Endothelial cell of umbilical vein (primary cell): ENCODE results near the gene MAP3K4. TPM values are rescaled to one million over a fixed set of nuclear protein-coding genes. Genes with fewer than 3 reads are reported as not detected.

ENCODE experiments used
- BruUV-seq: library from RNA; stranded (reverse); fragments of 400-500 nt; replicated peaks from 2 replicates; lab custom pipeline; 2021; lab: Mats Ljungman, UMichigan
- CTCF ChIA-PET: fragments of 300-600, 350-600 bp; sonication (Branson Sonifier 250); formaldehyde crosslinking; loops from one replicate; lab custom pipeline; 2021; ENCODE audit warnings: antibody characterized with exemption, inconsistent platforms; lab: Charles Lee
- POLR2A ChIA-PET: fragments of 300-600, 350-600 bp; sonication (Branson Sonifier 250); formaldehyde crosslinking; loops from one replicate; lab custom pipeline; 2021; ENCODE audit warnings: antibody characterized with exemption, inconsistent platforms; lab: Charles Lee
- DNase-seq: peaks from one replicate; pipeline ENCODE4 v3.0.0-alpha.2; 2011; ENCODE audit warnings: low read depth, low spot score
- FAIRE-seq: peaks from 2 replicates; lab custom pipeline; 2011; peaks lifted over from hg19 to GRCh38; lab: Jason Lieb, UNC
- H2AFZ ChIP-seq: 2 replicates; pipeline ENCODE4 v1.6.0; 2012; ENCODE audit warnings: low read depth, low read length, control low read depth, inconsistent platforms
- H3K27ac ChIP-seq: 2 replicates; pipeline ENCODE4 v1.5.1; 2011; ENCODE audit warnings: low read depth, mild to moderate bottlenecking, control low read depth, low read length, moderate library complexity; ENCODE audit not compliant: insufficient read depth
- H3K27me3 ChIP-seq, 2 experiments: 2 replicates each; pipeline versions ENCODE4 v1.6.0 to v1.6.1; 2011; ENCODE audit warnings: low read length in 2 of 2, mixed read lengths in 1 of 2; ENCODE audit not compliant: control insufficient read depth in 2 of 2, insufficient read depth in 2 of 2
- H3K36me3 ChIP-seq, 2 experiments: 2 replicates in 1 of 2; 3 replicates in 1 of 2; pipeline ENCODE4 v1.5.1; 2011; ENCODE audit warnings: low read length in 2 of 2, mild to moderate bottlenecking in 1 of 2, moderate library complexity in 1 of 2; ENCODE audit not compliant: control insufficient read depth in 2 of 2, insufficient read depth in 2 of 2; ENCODE audit errors: extremely low read depth in 1 of 2
- H3K4me1 ChIP-seq: 3 replicates; pipeline ENCODE4 v1.5.1; 2011; ENCODE audit warnings: mild to moderate bottlenecking, low read length; ENCODE audit not compliant: control insufficient read depth, insufficient read depth; ENCODE audit errors: extremely low read depth
- H3K4me2 ChIP-seq: 2 replicates; pipeline ENCODE4 v1.6.1; 2011; ENCODE audit warnings: low read length, control low read depth, mixed read lengths; ENCODE audit not compliant: insufficient read depth
- H3K4me3 ChIP-seq, 3 experiments: fragments of 200-600 bp in 1 of 3; sonication (generic), shearing (Covaris generic) in 1 of 3; replicated peaks in 1 of 3; 2 replicates each; pipeline ENCODE4 v1.5.1; 2011 to 2016; ENCODE audit warnings: control low read depth in 3 of 3, low read length in 3 of 3, mild to moderate bottlenecking in 2 of 3, inconsistent platforms in 1 of 3, low read depth in 1 of 3, moderate library complexity in 1 of 3; ENCODE audit not compliant: insufficient read depth in 1 of 3
- H3K79me2 ChIP-seq: 2 replicates; pipeline ENCODE4 v1.6.0; 2012; ENCODE audit warnings: low read length, inconsistent platforms; ENCODE audit not compliant: control insufficient read depth, insufficient read depth
- H3K9ac ChIP-seq: replicated peaks from 2 replicates; pipeline ENCODE3; 2011; ENCODE audit warnings: low read length, control low read depth; ENCODE audit not compliant: insufficient read depth; ENCODE audit errors: extremely low read depth
- H3K9me1 ChIP-seq: replicated peaks from 3 replicates; pipeline ENCODE4 v1.6.0; 2011; ENCODE audit warnings: mild to moderate bottlenecking, low read length; ENCODE audit not compliant: control insufficient read depth, insufficient read depth; ENCODE audit errors: extremely low read depth
- H3K9me3 ChIP-seq: replicated peaks from 2 replicates; pipeline ENCODE4 v1.5.1; 2012; ENCODE audit warnings: low read length, inconsistent platforms; ENCODE audit not compliant: control insufficient read depth, insufficient read depth
- H4K20me1 ChIP-seq: replicated peaks from 2 replicates; pipeline ENCODE3; 2011; ENCODE audit warnings: mild to moderate bottlenecking, low read length; ENCODE audit not compliant: control insufficient read depth, insufficient read depth; ENCODE audit errors: extremely low read depth
- CTCF ChIP-seq, 2 donors: IDR thresholded peaks; 1 replicate in 1 of 2; 2 replicates in 1 of 2; pipeline ENCODE4 v1.5.1; 2011; ENCODE audit warnings: low read length in 2 of 2, mild to moderate bottlenecking in 2 of 2, moderate library complexity in 2 of 2, control low read depth in 1 of 2, inconsistent platforms in 1 of 2, low read depth in 1 of 2; ENCODE audit not compliant: insufficient read depth in 1 of 2; ENCODE audit errors: extremely low read depth in 1 of 2
- EZH2 ChIP-seq: IDR thresholded peaks from 2 replicates; pipeline ENCODE4 v1.6.1; 2012; ENCODE audit warnings: borderline replicate concordance, low read depth, mild to moderate bottlenecking, moderate library complexity, low read length, inconsistent platforms; ENCODE audit not compliant: severe bottlenecking
- FOS ChIP-seq: IDR thresholded peaks from 2 replicates; pipeline ENCODE4 v1.6.1; 2011; ENCODE audit warnings: mild to moderate bottlenecking, low read length, moderate library complexity, borderline replicate concordance; ENCODE audit not compliant: insufficient read depth
- GATA2 ChIP-seq: IDR thresholded peaks from 2 replicates; pipeline ENCODE4 v1.7.0; 2011; ENCODE audit warnings: low read depth, mild to moderate bottlenecking, moderate library complexity, mixed read lengths, low read length; ENCODE audit not compliant: insufficient read length, insufficient read depth
- JUN ChIP-seq: IDR thresholded peaks from 2 replicates; pipeline ENCODE4 v1.6.1; 2011; ENCODE audit warnings: borderline replicate concordance, low read depth; ENCODE audit not compliant: insufficient read length, insufficient read depth
- MYC ChIP-seq: IDR thresholded peaks from one replicate; pipeline ENCODE4 v1.6.1; 2011; ENCODE audit warnings: mild to moderate bottlenecking, low read depth, low read length
- POLR2A ChIP-seq: IDR thresholded peaks from 2 replicates; pipeline ENCODE4 v1.6.1; 2012; ENCODE audit warnings: low read depth, mild to moderate bottlenecking, control low read depth, low read length
- POLR2AphosphoS5 ChIP-seq: IDR thresholded peaks from 2 replicates; pipeline ENCODE4 v1.6.1; 2012; ENCODE audit warnings: low read depth, mild to moderate bottlenecking, control low read depth, low read length, moderate library complexity; ENCODE audit not compliant: insufficient read depth
- dilution Hi-C: fragments of 300-500 bp; cut with MboI; formaldehyde crosslinking; loops from one replicate; pipeline ENCODE4 v1.15.0; 2019; ENCODE audit warnings: low sequenced_read_pairs; ENCODE audit not compliant: extremely low pct_ligation_motif_present
- intact Hi-C: fragments of 100-400 bp; cut with micrococcal nuclease; formaldehyde crosslinking; loops from one replicate; pipeline ENCODE4 v1.10.0; 2022
- polyA plus RNA-seq, 4 experiments: library from polyadenylated mRNA; depleted of rRNA in 3 of 4; stranded (reverse) in 3 of 4; unstranded in 1 of 4; fragments of >200 nt; gene quantifications; 2 replicates each; pipeline versions ENCODE4 v1.2.1 to v1.2.3, GENCODE V29; 2011 to 2012; ENCODE audit warnings: missing spikeins in 1 of 4
- total RNA-seq: library from RNA; stranded (reverse); gene quantifications from 2 replicates; pipeline ENCODE4 v1.2.3, GENCODE V29; 2021
- TF ChIP-seq, protein P1 (sequence below): IDR thresholded peaks from 2 replicates; pipeline ENCODE4 v1.6.1; 2011; ENCODE audit not compliant: insufficient read depth, insufficient read length

The MAP3K4 gene
- total and polyA plus RNA-seq, 2 donors (not counting 3 experiments of a cell fraction or from before 2014, with no cell fraction given) = 10.8 to 42.3 TPM

GRCh38 chr6:161054876-161055275, 63.3 kb downstream of the MAP3K4 start:
- CTCF ChIA-PET = no interaction called here
- no peaks in the 10 kb centered on the region for H3K4me1 ChIP-seq
- dilution Hi-C loops (no loop called here), intact Hi-C loops (no loop called here)
- H3K9me3 ChIP-seq = no peaks in the 10 kb centered on the region
- no peak for DNase-seq
- H3K9ac ChIP-seq = no peak overlapping the region
- no peak overlapping the region for H3K4me3 ChIP-seq
- H4K20me1 ChIP-seq = no peaks in the 10 kb centered on the region
- no peak for FAIRE-seq
- no peaks in the 10 kb centered on the region for H3K9me1 ChIP-seq
- POLR2A ChIA-PET = no interaction called here
- H2AFZ ChIP-seq = no peak overlapping the region
- no peaks in the 10 kb centered on the region for H3K27me3 ChIP-seq
- TF ChIP-seq CTCF (IDR thresholded peaks at IDR 0.05; ENCODE audit: extremely low read depth in 1 of 2, insufficient read depth in 1 of 2, low read depth in 1 of 2, low read length in 2 of 2) = no peak
- no peak for TF ChIP-seq POLR2A
- no peak for TF ChIP-seq EZH2
- no peak for TF ChIP-seq POLR2AphosphoS5
- no peak for TF ChIP-seq FOS
- no peak for TF ChIP-seq JUN
- TF ChIP-seq GATA2 = no peak
- TF ChIP-seq MYC = no peak
- TF ChIP-seq, protein P1, sequence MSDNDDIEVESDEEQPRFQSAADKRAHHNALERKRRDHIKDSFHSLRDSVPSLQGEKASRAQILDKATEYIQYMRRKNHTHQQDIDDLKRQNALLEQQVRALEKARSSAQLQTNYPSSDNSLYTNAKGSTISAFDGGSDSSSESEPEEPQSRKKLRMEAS = no peak
- H3K4me2 ChIP-seq = no peak overlapping the region
- no peak overlapping the region for H3K27ac ChIP-seq
- BruUV-seq = no TSS peak
- no peaks in the 10 kb centered on the region for H3K36me3 ChIP-seq
- no peaks in the 10 kb centered on the region for H3K79me2 ChIP-seq
